HepG2 (cell line): ENCODE measurements around the gene VGF. TPM values are rescaled to one million over a fixed set of nuclear protein-coding genes. Genes with fewer than 3 reads are reported as not detected.
A peak's percentile ranks its signal among the peaks of the same experiment; 100 is the strongest.

Experiments used
- ARID4A ChIP-seq: sonication (generic); formaldehyde crosslinking; IDR thresholded peaks from 2 replicates; pipeline ENCODE4 v1.5.0; 2020; ENCODE audit warnings: mild to moderate bottlenecking, missing genetic modification reagents, borderline replicate concordance
- ATF6 ChIP-seq: sonication (generic); formaldehyde crosslinking; conservative IDR thresholded peaks from 2 replicates; pipeline ENCODE4 v1.4.0; 2020; ENCODE audit warnings: missing genetic modification reagents
- CENPBD1 ChIP-seq: sonication (generic); formaldehyde crosslinking; IDR thresholded peaks from 2 replicates; pipeline ENCODE4 v1.8.0; 2022; ENCODE audit warnings: missing genetic modification reagents, low read depth, mild to moderate bottlenecking, borderline replicate concordance
- DR1 ChIP-seq: sonication (generic); formaldehyde crosslinking; IDR thresholded peaks from 2 replicates; pipeline ENCODE4 v1.8.0; 2021; ENCODE audit warnings: mild to moderate bottlenecking, missing genetic modification reagents, inconsistent platforms
- FOSL1 ChIP-seq: sonication (generic); formaldehyde crosslinking; IDR thresholded peaks from 2 replicates; pipeline ENCODE4 v1.9.0; 2021; ENCODE audit warnings: missing genetic modification reagents, borderline replicate concordance
- FOXC1 ChIP-seq: sonication (generic); formaldehyde crosslinking; IDR thresholded peaks from 2 replicates; pipeline ENCODE4 v1.8.0; 2022; ENCODE audit warnings: mild to moderate bottlenecking, missing genetic modification reagents, borderline replicate concordance
- FOXK2 ChIP-seq: fragments of 450-650 bp; IDR thresholded peaks from 2 replicates; pipeline ENCODE4 v1.6.1; 2016
- FOXP4 ChIP-seq: sonication (generic); formaldehyde crosslinking; IDR thresholded peaks from 2 replicates; pipeline ENCODE4 v1.4.0; 2020; ENCODE audit warnings: missing genetic modification reagents
- NAIF1 ChIP-seq: sonication (generic); formaldehyde crosslinking; IDR thresholded peaks from 2 replicates; pipeline ENCODE4 v1.5.0; 2020; ENCODE audit warnings: mild to moderate bottlenecking, missing genetic modification reagents, borderline replicate concordance
- NR1H2 ChIP-seq: sonication (generic); formaldehyde crosslinking; IDR thresholded peaks from 2 replicates; pipeline ENCODE4 v1.8.1; 2022; ENCODE audit warnings: low read depth, missing genetic modification reagents, borderline replicate concordance
- PHB2 ChIP-seq: fragments of 450-650 bp; IDR thresholded peaks from 2 replicates; pipeline ENCODE4 v1.6.1; 2018; ENCODE audit not compliant: partially characterized antibody
- SOX5 ChIP-seq: IDR thresholded peaks from 2 replicates; pipeline ENCODE4 v1.6.1; 2016; ENCODE audit warnings: borderline replicate concordance
- THYN1 ChIP-seq: sonication (generic); formaldehyde crosslinking; IDR thresholded peaks from 2 replicates; pipeline ENCODE4 v1.8.1; 2023; ENCODE audit warnings: low read depth, mild to moderate bottlenecking, moderate library complexity, missing genetic modification reagents, borderline replicate concordance
- TRIM22 ChIP-seq: fragments of 450-650 bp; IDR thresholded peaks from 2 replicates; pipeline ENCODE4 v1.6.1; 2017
- ZNF12 ChIP-seq: sonication (generic); formaldehyde crosslinking; IDR thresholded peaks from 2 replicates; pipeline ENCODE4 v1.5.0; 2020; ENCODE audit warnings: missing genetic modification reagents
- ZNF598 ChIP-seq: sonication (generic); formaldehyde crosslinking; IDR thresholded peaks from 2 replicates; pipeline ENCODE4 v1.5.1; 2020; ENCODE audit warnings: mild to moderate bottlenecking, missing genetic modification reagents, borderline replicate concordance
- polyA plus RNA-seq, 8 experiments: library from polyadenylated mRNA; depleted of rRNA in 3 of 8; stranded (reverse) in 7 of 8; unstranded in 1 of 8; fragments of >200 nt; fragmentation: Illumina TruSeq in 4 of 8; extraction: Trizol in 4 of 8; gene quantifications; 2 replicates each; pipeline versions ENCODE4 v1.2.1 to v1.2.3, GENCODE V29; 2011 to 2016; ENCODE audit warnings: low read depth in 4 of 8, missing spikeins in 1 of 8, mixed read lengths in 1 of 8; ENCODE audit not compliant: insufficient read depth in 1 of 8
- total RNA-seq, 5 experiments: library from RNA; depleted of rRNA; stranded (reverse); fragments of >200 nt; fragmentation: Illumina TruSeq; extraction: Trizol; gene quantifications; 2 replicates each; pipeline ENCODE4 v1.2.3, GENCODE V29; 2016; ENCODE audit warnings: low read depth in 1 of 5

Gene VGF
- total and polyA plus RNA-seq, 2 of the 13 experiments (the other 11 are each of a cell fraction or from before 2014, with no cell fraction given), result 0.12 to 0.46 TPM

- TF ChIP-seq ATF6 (CRISPR knock-in tag), result no peak
- peak; percentile 57; the same call in 1 of the 2 replicates for TF ChIP-seq THYN1 (CRISPR knock-in tag)
- TF ChIP-seq DR1 (CRISPR knock-in tag), result peak; percentile 83
- TF ChIP-seq ZNF12, result 0 out of 2 replicates have a peak, but pooled peaks have one; percentile 28
- TF ChIP-seq FOXP4 (CRISPR knock-in tag), result peak; percentile 79
- TF ChIP-seq TRIM22, result no peak
- no peak for TF ChIP-seq CENPBD1 (CRISPR knock-in tag)
- TF ChIP-seq FOSL1 (CRISPR knock-in tag), result no peak
- no peak for TF ChIP-seq NAIF1
- peak; percentile 81; the same call in 1 of the 2 replicates for TF ChIP-seq FOXK2
- no peak for TF ChIP-seq ZNF598 (CRISPR knock-in tag)
- no peak for TF ChIP-seq PHB2
- no peak for TF ChIP-seq NR1H2
- TF ChIP-seq ARID4A, result peak; percentile 95
- no peak; the same call in 1 of the 2 replicates for TF ChIP-seq FOXC1 (CRISPR knock-in tag)
- TF ChIP-seq SOX5 (CRISPR knock-in tag), result peak; percentile 93
These were observed 38.5 kb downstream of the VGF start, which contains the start of gene SERPINE1 (continued) for GRCh38 chr7:101126651-101127459.
